ENCODE measurements around the gene LAYN. TPM values are rescaled to one million over a fixed set of nuclear protein-coding genes. Genes with fewer than 3 reads are reported as not detected.

The LAYN gene
- total and polyA plus RNA-seq, 2 of the 13 experiments (the other 11 are each of a cell fraction or from before 2014, with no cell fraction given), result 0.17 TPM; not detected in 1

- no peak overlapping the region for H2AFZ ChIP-seq (ENCODE audit: low read length)
- intact Hi-C loops (cut with micrococcal nuclease; ENCODE audit: unreplicated experiment), result no loop called here
- no peaks in the 10 kb centered on the region for H3K36me3 ChIP-seq (replicated peaks in 1 of 2; ENCODE audit: control insufficient read depth in 1 of 2, insufficient read depth in 2 of 2, low read length in 2 of 2)
- no peaks in the 10 kb centered on the region for H4K20me1 ChIP-seq (ENCODE audit: insufficient read depth, low read length)
- ATAC-seq (no peak), FAIRE-seq (no peak), DNase-seq (ENCODE audit: low spot score) (no peak)
- no peaks in the 10 kb centered on the region for H3K4me1 ChIP-seq (ENCODE audit: insufficient read depth, low read length)
- ChIA-PET CTCF (ENCODE audit: low intra/inter-chr PET ratio, low total read pairs) (no interaction called here), POLR2A (no interaction called here)
- no peak overlapping the region for H3K4me3 ChIP-seq (replicated peaks in 1 of 3; ENCODE audit: insufficient read depth in 1 of 3, low read depth in 2 of 3, low read length in 3 of 3)
- H3K9me3 ChIP-seq (ENCODE audit: low read length), result no peaks in the 10 kb centered on the region
- H3K4me2 ChIP-seq (ENCODE audit: low read depth, low read length), result no peak overlapping the region
- no peak overlapping the region for H3K9ac ChIP-seq (ENCODE audit: insufficient read depth, low read depth, low read length)
- no TSS peak for BruUV-seq (replicated peaks)
- in situ Hi-C loops (cut with HindIII; ENCODE audit: extremely low pct_ligation_motif_present, low pct_unique_long_range_greater_than_20kb), result no loop called here
- no peak overlapping the region for H3K27ac ChIP-seq (ENCODE audit: extremely low read length, insufficient read depth, low read length)
- no peaks in the 10 kb centered on the region for H3K79me2 ChIP-seq (ENCODE audit: insufficient read depth, low read length)
- no peak for TF ChIP-seq E2F2 (CRISPR knock-in tag; IDR thresholded peaks at IDR 0.05; ENCODE audit: borderline replicate concordance)
- TF ChIP-seq ZNF101 (CRISPR knock-in tag; IDR thresholded peaks at IDR 0.05; ENCODE audit: borderline replicate concordance, low read depth), result no peak
- no peak for TF ChIP-seq TEAD3 (CRISPR knock-in tag; optimal IDR thresholded peaks at IDR 0.05; ENCODE audit: borderline replicate concordance)
- no peak for TF ChIP-seq GTF2F1 (IDR thresholded peaks at IDR 0.05; ENCODE audit: low read length)
- TF ChIP-seq ZNF841 (CRISPR knock-in tag; IDR thresholded peaks at IDR 0.05; ENCODE audit: borderline replicate concordance), result no peak
- TF ChIP-seq ZNF34 (CRISPR knock-in tag; IDR thresholded peaks at IDR 0.05; ENCODE audit: borderline replicate concordance), result no peak
- no peak for TF ChIP-seq MIXL1 (CRISPR knock-in tag; IDR thresholded peaks at IDR 0.05)
- TF ChIP-seq ZNF446 (CRISPR knock-in tag; IDR thresholded peaks at IDR 0.05), result no peak
- no peak for TF ChIP-seq SYNCRIP (IDR thresholded peaks at IDR 0.05; ENCODE audit: insufficient read depth, low read depth, low read length)
- TF ChIP-seq SRSF4 (IDR thresholded peaks at IDR 0.05; ENCODE audit: low read depth, low read length, poor library complexity, severe bottlenecking), result no peak
- no peak for TF ChIP-seq RXRA (CRISPR knock-in tag; IDR thresholded peaks at IDR 0.05)
- TF ChIP-seq NR2C2 (CRISPR knock-in tag; IDR thresholded peaks at IDR 0.05; ENCODE audit: borderline replicate concordance), result no peak
- peaks cover 0 to 18% of the 10 kb centered on the region in 2 experiments; a peak in 2 of 5 replicates for H3K27me3 ChIP-seq (ENCODE audit: control insufficient read depth in 1 of 2, insufficient read depth in 2 of 2, low read length in 2 of 2)
- WGBS (ENCODE audit: low lambda C conversion rate), result 3% methylated on average over 2 of the region's 2 CpGs
Measured at GRCh38 chr11:111521135-111521534, 19.4 kb upstream of the LAYN start.
